Measurements from ENCODE around the gene BICDL2. TPM values are rescaled to one million over a fixed set of nuclear protein-coding genes. Genes with fewer than 3 reads are reported as not detected.
A peak's percentile ranks its signal among the peaks of the same experiment; 100 is the strongest.

The BICDL2 gene
- total and polyA plus RNA-seq, 8 donors, result 48.9 to 325 (median 71.9) TPM

- H3K36me3 ChIP-seq, result no peaks in the 10 kb centered on the region
- H3K4me1 ChIP-seq, result peaks cover 41 to 56% (median 43%) of the 10 kb centered on the region in 3 donors
- ATAC-seq (peak; percentile 15 to 39 (median 27)), FAIRE-seq (no peak), DNase-seq (peak; percentile 72 to 86 (median 79))
- TF ChIP-seq CTCF (IDR thresholded peaks at IDR 0.05), result no peak
- H3K9me3 ChIP-seq, result no peaks in the 10 kb centered on the region
- intact Hi-C loops (cut with DNase I), result no loop called here
- H3K27me3 ChIP-seq, result no peaks in the 10 kb centered on the region
- WGBS, 2 donors, result 43 to 46% methylated on average over 19 to 21 of the region's 21 CpGs
- H3K27ac ChIP-seq, result peak overlapping the region; percentile 35 to 93 (median 72)
- H3K4me3 ChIP-seq, result no peak overlapping the region
These were observed 27.0 kb downstream of the BICDL2 start for GRCh38 chr16:3009568-3010390.

DNA sequence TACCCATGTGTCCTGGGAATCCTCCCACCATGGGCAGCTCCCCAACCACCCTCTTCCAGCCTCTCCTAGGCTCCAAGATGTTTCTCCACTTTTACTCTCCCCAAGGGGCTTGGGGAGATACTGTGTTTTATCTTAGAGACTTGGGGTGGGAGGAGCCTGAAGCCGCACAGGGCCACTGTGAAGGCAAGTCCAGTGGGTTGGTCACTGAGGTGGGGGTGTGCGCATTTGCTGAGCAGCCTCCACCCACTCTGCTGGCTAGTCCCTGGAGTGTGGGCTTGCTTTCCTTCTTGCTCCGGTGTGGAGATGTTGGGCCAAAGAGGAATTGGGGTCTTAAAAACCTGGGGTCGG, 28.1 kb downstream of the BICDL2 start:
- DNase-seq (no peak), ATAC-seq (no peak), FAIRE-seq (no peak)
- Histone ChIP-seq H3K27me3 (no peaks in the 10 kb centered on the region), H3K27ac (peak overlapping the region; percentile 53 to 93 (median 72)), H3K4me3 (no peak overlapping the region), H3K36me3 (no peaks in the 10 kb centered on the region), H3K9me3 (no peaks in the 10 kb centered on the region), H3K4me1 (peaks cover 41 to 56% (median 43%) of the 10 kb centered on the region in 3 donors)
- no peak for TF ChIP-seq CTCF (IDR thresholded peaks at IDR 0.05)
- 63 to 76% methylated on average over 4 of the region's 4 CpGs for WGBS, 2 donors
- intact Hi-C loops (cut with DNase I), result no loop called here

GRCh38 chr16:3007957-3008689, 28.6 kb downstream of the BICDL2 start:
- TF ChIP-seq CTCF (IDR thresholded peaks at IDR 0.05), result no peak
- DNase-seq (peak in 1 of 6 donors; percentile 39), ATAC-seq (no peak), FAIRE-seq (no peak)
- peaks cover 41 to 56% (median 43%) of the 10 kb centered on the region in 3 donors for H3K4me1 ChIP-seq
- no peaks in the 10 kb centered on the region for H3K27me3 ChIP-seq
- H3K4me3 ChIP-seq, result peak overlapping the region in 1 of 4 donors; percentile 45
- intact Hi-C loops (cut with DNase I), result no loop called here
- WGBS, 2 donors, result 33 to 34% methylated on average over 17 of the region's 17 CpGs
- no peaks in the 10 kb centered on the region for H3K36me3 ChIP-seq
- H3K9me3 ChIP-seq, result no peaks in the 10 kb centered on the region
- H3K27ac ChIP-seq, result peak overlapping the region; percentile 53 to 93 (median 79)

DNA sequence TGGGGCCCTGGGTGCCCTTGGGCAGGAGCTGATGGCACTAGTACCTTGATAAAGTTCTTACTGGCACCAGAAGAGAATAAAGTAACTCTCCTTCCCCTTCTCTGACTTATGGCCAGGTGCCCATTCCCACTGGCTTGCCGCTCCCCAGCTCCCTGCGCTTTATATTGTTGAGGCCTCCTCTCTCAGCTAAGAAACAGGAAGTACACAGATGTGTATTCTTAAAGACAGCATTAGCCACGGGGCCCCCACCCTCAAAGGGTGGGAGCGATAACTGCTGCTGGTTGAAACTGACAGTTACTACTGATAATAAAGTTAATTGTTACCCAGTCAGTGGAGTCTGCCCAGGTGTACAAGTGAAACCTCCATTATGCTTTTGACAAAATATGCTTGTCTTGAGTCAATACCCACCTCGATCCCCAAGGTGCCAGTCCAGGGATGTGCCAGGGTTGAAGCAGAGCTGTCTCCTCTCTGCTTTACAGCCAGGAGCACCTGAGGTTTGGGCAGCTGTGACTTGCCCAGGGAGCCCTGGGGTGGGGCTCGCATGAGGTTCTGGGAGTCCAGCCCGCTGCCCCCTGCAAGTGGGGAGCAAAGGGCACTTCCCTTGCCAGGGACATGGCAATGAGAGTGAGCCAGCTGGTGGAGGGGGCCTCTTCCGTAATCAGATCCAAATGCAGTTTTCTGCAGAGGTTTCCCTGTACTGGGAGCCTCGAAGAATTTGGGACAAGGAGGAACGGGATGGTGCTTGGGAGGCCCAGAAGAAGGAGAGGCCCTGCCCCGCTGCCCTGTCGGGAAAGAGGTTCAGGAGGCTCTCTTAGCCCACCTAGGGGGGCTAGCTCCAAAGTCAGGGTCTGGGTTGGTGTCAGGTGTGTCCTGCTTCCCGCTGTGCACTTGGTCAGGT, 29.4 kb downstream of the BICDL2 start:
- Histone ChIP-seq H3K4me3 (peak overlapping the region in 2 of 4 donors; percentile 45 to 51), H3K27me3 (no peaks in the 10 kb centered on the region), H3K9me3 (no peaks in the 10 kb centered on the region), H3K4me1 (peaks cover 41 to 56% (median 43%) of the 10 kb centered on the region in 3 donors), H3K27ac (peak overlapping the region; percentile 53 to 93 (median 79)), H3K36me3 (no peaks in the 10 kb centered on the region)
- DNase-seq (peak in 5 of 6 donors; percentile 64 to 78 (median 68)), ATAC-seq (peak; percentile 15 to 46 (median 33)), FAIRE-seq (no peak)
- WGBS, 2 donors, result 15 to 17% methylated on average over 13 of the region's 13 CpGs
- TF ChIP-seq CTCF (IDR thresholded peaks at IDR 0.05), result no peak
- intact Hi-C loops (cut with DNase I), result no loop called here
